Stomach (tissue), 4 donors: ENCODE data around the gene GLB1L3.

Source experiments
- POLR2A ChIP-seq, 4 donors: fragments of 450-650 bp; IDR thresholded peaks; one replicate each; pipeline ENCODE4 v1.6.1; 2016; ENCODE audit warnings: antibody characterized with exemption in 4 of 4, control low read depth in 2 of 4, mild to moderate bottlenecking in 1 of 4, moderate library complexity in 1 of 4
- POLR2AphosphoS5 ChIP-seq, 3 donors: sonication (generic); formaldehyde crosslinking; IDR thresholded peaks; one replicate each; pipeline ENCODE4 v1.6.1; 2016; ENCODE audit warnings: antibody characterized with exemption in 3 of 3
- TF ChIP-seq, protein P1 (sequence below), 7 experiments: fragments of 450-650 bp in 4 of 7; fragments of 200-600 bp in 3 of 7; sonication (generic) in 3 of 7; IDR thresholded peaks; one replicate each; pipeline ENCODE4 v1.5.1; 2016 to 2019; ENCODE audit warnings: antibody characterized with exemption in 7 of 7, control low read depth in 2 of 7, mild to moderate bottlenecking in 1 of 7

- TF ChIP-seq POLR2AphosphoS5 (IDR thresholded peaks at IDR 0.05) (no peak), POLR2A (IDR thresholded peaks at IDR 0.05) (no peak)
- TF ChIP-seq, protein P1, sequence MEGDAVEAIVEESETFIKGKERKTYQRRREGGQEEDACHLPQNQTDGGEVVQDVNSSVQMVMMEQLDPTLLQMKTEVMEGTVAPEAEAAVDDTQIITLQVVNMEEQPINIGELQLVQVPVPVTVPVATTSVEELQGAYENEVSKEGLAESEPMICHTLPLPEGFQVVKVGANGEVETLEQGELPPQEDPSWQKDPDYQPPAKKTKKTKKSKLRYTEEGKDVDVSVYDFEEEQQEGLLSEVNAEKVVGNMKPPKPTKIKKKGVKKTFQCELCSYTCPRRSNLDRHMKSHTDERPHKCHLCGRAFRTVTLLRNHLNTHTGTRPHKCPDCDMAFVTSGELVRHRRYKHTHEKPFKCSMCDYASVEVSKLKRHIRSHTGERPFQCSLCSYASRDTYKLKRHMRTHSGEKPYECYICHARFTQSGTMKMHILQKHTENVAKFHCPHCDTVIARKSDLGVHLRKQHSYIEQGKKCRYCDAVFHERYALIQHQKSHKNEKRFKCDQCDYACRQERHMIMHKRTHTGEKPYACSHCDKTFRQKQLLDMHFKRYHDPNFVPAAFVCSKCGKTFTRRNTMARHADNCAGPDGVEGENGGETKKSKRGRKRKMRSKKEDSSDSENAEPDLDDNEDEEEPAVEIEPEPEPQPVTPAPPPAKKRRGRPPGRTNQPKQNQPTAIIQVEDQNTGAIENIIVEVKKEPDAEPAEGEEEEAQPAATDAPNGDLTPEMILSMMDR (IDR thresholded peaks at IDR 0.05): no peak
Observed at GRCh38 chr11:134332189-134332631, 56.0 kb downstream of the GLB1L3 start.
